ENCODE measurements around the gene DDHD1. TPM values are rescaled to one million over a fixed set of nuclear protein-coding genes. Genes with fewer than 3 reads are reported as not detected.
"Not testable (repeated sequence)": the region's sequence is repeated elsewhere in the genome, so short reads cannot be mapped to it uniquely, and the experiment has no call there.

Gene DDHD1
- total RNA-seq, 1 donor, result 89.9 TPM

GRCh38 chr14:53103636-53104340 is 49.3 kb downstream of the DDHD1 start:
- no peaks in the 10 kb centered on the region for H3K9me3 ChIP-seq (ENCODE audit: low read depth, low read length)
- H3K27me3 ChIP-seq (ENCODE audit: insufficient read depth, low read length), result no peaks in the 10 kb centered on the region
- H3K4me3 ChIP-seq (ENCODE audit: low read length), result no peak overlapping the region
- H3K4me1 ChIP-seq (ENCODE audit: insufficient read depth, low read length), result peaks cover 17% of the 10 kb centered on the region

GRCh38 chr14:53093206-53093605 is 59.9 kb downstream of the DDHD1 start:
- Histone ChIP-seq H3K4me3 (ENCODE audit: low read length) (no peak overlapping the region), H3K9me3 (ENCODE audit: low read depth, low read length) (no peaks in the 10 kb centered on the region), H3K4me1 (ENCODE audit: insufficient read depth, low read length) (no peaks in the 10 kb centered on the region)

DNA sequence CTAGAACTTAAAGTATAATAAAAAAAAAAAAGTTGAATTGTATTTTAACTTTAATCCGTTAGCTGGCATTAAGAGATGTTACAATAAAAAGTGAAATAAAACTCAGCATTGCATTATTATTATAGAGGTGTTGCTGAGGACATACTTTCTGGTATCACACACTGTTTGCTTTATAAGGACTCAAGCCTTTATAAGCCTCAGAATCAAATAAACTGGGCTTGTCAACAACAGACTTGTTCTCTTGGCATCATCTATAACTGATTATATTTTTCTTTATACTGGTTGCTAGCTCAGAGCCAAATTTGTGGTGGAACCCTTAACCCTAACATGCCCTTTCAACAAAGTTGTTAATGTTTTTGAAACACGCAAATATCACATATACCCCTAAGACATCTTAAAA is 62.3 kb downstream of the DDHD1 start:
- H3K9me3 ChIP-seq (ENCODE audit: low read depth, low read length), result no peaks in the 10 kb centered on the region
- no peak overlapping the region for H3K4me3 ChIP-seq (ENCODE audit: low read length)
- no peaks in the 10 kb centered on the region for H3K4me1 ChIP-seq (ENCODE audit: insufficient read depth, low read length)
- H3K27me3 ChIP-seq (ENCODE audit: insufficient read depth, low read length), result no peaks in the 10 kb centered on the region

More at GRCh38 chr14:53093206-53093605, 59.9 kb downstream of the DDHD1 start:
- no peaks in the 10 kb centered on the region for H3K27me3 ChIP-seq (ENCODE audit: insufficient read depth, low read length)

GRCh38 chr14:53084954-53085353 is 68.2 kb downstream of the DDHD1 start:
- not testable (repeated sequence) for H3K9me3 ChIP-seq (ENCODE audit: low read depth, low read length); H3K27me3 ChIP-seq (ENCODE audit: insufficient read depth, low read length); H3K4me1 ChIP-seq (ENCODE audit: insufficient read depth, low read length); H3K4me3 ChIP-seq (ENCODE audit: low read length)

DNA sequence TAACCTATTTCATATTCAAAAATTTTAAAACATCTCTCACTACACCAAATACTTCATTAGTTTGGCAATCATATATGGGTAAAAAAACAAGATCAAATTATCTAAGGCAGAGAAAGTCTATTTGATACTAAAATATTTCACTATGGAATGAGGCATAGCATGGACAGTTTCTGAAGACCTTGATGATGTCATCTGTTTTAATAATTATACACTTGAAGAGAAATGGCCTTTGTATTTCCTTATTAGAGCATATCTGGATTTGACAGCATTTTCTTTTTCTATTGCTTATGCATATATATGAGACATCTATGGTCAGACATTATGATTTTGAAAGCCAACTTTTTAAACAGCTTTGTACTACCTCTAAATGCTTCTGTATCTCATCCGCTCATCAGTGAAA is 88.6 kb downstream of the DDHD1 start:
- H3K9me3 ChIP-seq (ENCODE audit: low read depth, low read length), result no peaks in the 10 kb centered on the region

GRCh38 chr14:53062856-53063255 is 90.3 kb downstream of the DDHD1 start:
- Histone ChIP-seq H3K4me3 (ENCODE audit: low read length) (no peak overlapping the region), H3K4me1 (ENCODE audit: insufficient read depth, low read length) (no peaks in the 10 kb centered on the region), H3K27me3 (ENCODE audit: insufficient read depth, low read length) (no peaks in the 10 kb centered on the region), H3K9me3 (ENCODE audit: low read depth, low read length) (no peaks in the 10 kb centered on the region)

More for the DNA sequence above, 88.6 kb downstream of the DDHD1 start:
- H3K4me3 ChIP-seq (ENCODE audit: low read length), result no peak overlapping the region
- H3K4me1 ChIP-seq (ENCODE audit: insufficient read depth, low read length), result no peaks in the 10 kb centered on the region
- no peaks in the 10 kb centered on the region for H3K27me3 ChIP-seq (ENCODE audit: insufficient read depth, low read length)

DNA sequence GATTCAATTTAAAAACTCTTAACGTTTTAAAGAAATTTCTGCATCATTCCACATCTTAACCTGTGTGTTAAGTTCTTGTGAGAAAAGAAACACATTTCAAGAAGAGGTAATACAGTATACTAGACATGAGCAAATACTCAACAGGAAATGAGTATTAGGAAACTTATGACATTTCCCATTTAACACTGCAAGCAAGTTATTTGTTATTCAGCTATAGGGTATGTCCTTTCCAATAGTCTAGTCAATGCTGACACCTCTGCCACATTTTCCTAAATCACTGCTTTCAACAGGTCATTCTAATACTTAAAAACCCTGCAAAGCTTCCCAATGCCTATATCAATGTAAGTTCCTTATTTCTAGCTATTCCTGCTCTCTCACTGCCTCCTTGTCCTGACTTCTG is 93.1 kb downstream of the DDHD1 start:
- Histone ChIP-seq H3K4me1 (ENCODE audit: insufficient read depth, low read length) (no peaks in the 10 kb centered on the region), H3K27me3 (ENCODE audit: insufficient read depth, low read length) (no peaks in the 10 kb centered on the region), H3K9me3 (ENCODE audit: low read depth, low read length) (no peaks in the 10 kb centered on the region)

DNA sequence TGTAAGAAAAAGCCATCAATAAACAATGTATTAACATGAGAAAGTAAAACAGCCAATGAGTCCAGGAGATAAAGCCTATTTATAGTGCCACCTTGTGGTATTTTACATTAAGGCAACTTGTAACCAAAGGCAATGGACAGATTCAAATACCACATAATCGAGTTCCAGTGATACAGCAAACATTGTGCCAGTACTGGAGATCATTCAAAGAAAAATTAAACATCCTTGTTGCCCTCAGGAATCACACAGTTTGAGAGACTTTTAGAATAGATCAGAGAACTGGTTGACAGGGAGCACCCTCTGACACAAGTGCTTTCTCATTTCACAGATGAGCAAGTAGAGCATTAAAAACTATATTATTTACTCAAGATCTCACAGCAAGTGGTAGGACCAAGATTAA is 98.1 kb downstream of the DDHD1 start:
- Histone ChIP-seq H3K4me1 (ENCODE audit: insufficient read depth, low read length) (no peaks in the 10 kb centered on the region), H3K27me3 (ENCODE audit: insufficient read depth, low read length) (no peaks in the 10 kb centered on the region), H3K9me3 (ENCODE audit: low read depth, low read length) (no peaks in the 10 kb centered on the region), H3K4me3 (ENCODE audit: low read length) (no peak overlapping the region)

More for the DNA sequence above, 93.1 kb downstream of the DDHD1 start:
- H3K4me3 ChIP-seq (ENCODE audit: low read length), result no peak overlapping the region

DNA sequence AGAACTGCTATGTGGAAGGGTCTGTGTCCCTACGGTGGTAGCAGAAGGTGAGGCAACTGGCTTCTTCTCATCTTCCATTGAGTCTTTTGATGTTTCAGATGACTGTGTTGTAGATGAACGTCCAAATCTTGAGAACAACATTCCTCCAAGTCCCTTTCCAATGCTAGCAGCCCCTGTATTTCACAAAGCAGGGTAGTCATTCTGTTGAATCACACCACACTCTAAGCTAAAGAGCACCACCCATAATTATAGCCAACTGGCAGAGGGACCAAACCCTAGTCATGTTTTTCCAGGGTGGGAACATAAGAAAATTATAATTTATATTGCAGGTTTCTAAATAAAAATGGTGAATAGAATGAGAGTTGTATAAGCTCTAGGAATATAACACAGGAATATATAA is 98.7 kb downstream of the DDHD1 start:
- Histone ChIP-seq H3K4me1 (ENCODE audit: insufficient read depth, low read length) (no peaks in the 10 kb centered on the region), H3K4me3 (ENCODE audit: low read length) (no peak overlapping the region), H3K27me3 (ENCODE audit: insufficient read depth, low read length) (no peaks in the 10 kb centered on the region), H3K9me3 (ENCODE audit: low read depth, low read length) (no peaks in the 10 kb centered on the region)

DNA sequence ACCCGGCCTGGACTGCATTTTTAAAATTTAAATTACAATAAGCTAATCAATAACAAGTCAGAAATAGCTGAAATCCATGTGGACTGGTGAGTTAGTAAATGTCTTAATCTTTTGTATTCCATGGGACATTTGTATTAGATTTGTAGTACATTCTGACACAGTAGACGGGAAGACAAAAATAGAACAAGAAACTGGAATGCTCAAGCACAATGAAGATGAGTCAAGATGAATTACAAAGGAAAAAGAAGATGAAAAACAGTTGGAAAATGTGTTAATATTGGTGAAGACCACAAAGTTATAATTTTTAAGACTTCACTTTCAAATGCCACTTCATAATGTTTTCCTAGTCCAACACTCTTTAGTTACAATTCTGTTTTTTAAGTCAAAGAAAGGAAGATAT is 104.5 kb downstream of the DDHD1 start:
- Histone ChIP-seq H3K4me1 (ENCODE audit: insufficient read depth, low read length) (no peaks in the 10 kb centered on the region), H3K9me3 (ENCODE audit: low read depth, low read length) (no peaks in the 10 kb centered on the region), H3K27me3 (ENCODE audit: insufficient read depth, low read length) (no peaks in the 10 kb centered on the region), H3K4me3 (ENCODE audit: low read length) (no peak overlapping the region)

DNA sequence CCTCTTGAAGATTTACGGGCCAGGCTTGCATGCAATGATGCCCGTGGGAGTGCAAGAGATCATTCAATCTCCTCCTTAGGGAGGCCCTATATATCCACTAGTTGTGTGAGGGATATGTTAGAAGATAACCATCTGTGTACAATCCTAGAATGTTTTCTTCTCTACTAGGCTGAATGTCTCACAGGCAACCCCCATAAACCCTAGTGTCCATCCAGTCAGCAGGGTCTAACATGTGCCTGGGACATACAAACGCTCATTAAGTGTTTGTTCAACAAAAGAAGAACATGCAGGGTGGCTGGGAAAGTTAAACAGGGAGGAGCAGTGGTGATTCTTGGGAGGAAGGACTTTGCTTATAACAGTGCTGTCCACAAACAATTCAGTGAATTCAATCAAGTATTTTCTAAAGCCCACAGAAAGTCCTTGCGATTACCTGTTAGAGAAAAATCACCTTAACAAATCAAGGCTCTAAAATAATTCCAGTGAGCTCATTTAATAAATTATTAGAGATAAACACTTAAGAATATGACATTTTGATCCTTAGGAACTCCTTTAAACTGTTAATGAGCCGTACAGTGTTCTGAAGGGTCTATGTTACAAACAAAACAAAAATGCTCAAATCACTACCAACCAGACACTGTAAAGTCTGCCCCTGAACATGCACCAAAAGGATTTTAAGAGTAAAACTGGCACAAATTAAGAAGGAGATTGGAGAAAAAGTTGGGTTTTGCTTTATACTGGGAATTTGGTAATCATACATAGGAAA is 105.6 kb downstream of the DDHD1 start:
- Histone ChIP-seq H3K4me1 (ENCODE audit: insufficient read depth, low read length) (no peaks in the 10 kb centered on the region), H3K4me3 (ENCODE audit: low read length) (no peak overlapping the region), H3K27me3 (ENCODE audit: insufficient read depth, low read length) (no peaks in the 10 kb centered on the region), H3K9me3 (ENCODE audit: low read depth, low read length) (no peaks in the 10 kb centered on the region)

DNA sequence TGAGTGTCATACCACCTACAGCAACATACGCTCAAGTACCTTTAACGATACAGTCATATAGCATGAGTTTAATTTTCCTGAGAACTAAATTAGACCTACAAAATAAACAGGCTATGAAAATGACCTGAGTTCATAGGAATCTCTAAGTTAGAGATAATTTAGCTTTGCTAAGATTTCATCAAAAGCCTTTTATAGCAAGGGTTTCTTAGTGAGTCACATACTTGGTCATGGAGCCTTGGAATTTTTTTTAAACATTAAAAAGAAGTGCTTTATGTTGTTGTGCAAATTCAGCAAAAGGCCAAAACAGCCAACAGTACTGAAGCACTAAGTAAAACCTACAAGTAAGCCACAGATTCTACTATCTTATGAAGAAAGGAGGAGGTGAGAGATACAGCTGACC is 108.6 kb downstream of the DDHD1 start:
- Histone ChIP-seq H3K4me1 (ENCODE audit: insufficient read depth, low read length) (no peaks in the 10 kb centered on the region), H3K4me3 (ENCODE audit: low read length) (no peak overlapping the region), H3K9me3 (ENCODE audit: low read depth, low read length) (no peaks in the 10 kb centered on the region), H3K27me3 (ENCODE audit: insufficient read depth, low read length) (no peaks in the 10 kb centered on the region)

- no peaks in the 10 kb centered on the region for H3K27me3 ChIP-seq (ENCODE audit: insufficient read depth, low read length)
- no peak overlapping the region for H3K4me3 ChIP-seq (ENCODE audit: low read length)
- no peaks in the 10 kb centered on the region for H3K4me1 ChIP-seq (ENCODE audit: insufficient read depth, low read length)
- H3K9me3 ChIP-seq (ENCODE audit: low read depth, low read length), result no peaks in the 10 kb centered on the region
Observed at GRCh38 chr14:53043027-53043581, 110.0 kb downstream of the DDHD1 start.

DNA sequence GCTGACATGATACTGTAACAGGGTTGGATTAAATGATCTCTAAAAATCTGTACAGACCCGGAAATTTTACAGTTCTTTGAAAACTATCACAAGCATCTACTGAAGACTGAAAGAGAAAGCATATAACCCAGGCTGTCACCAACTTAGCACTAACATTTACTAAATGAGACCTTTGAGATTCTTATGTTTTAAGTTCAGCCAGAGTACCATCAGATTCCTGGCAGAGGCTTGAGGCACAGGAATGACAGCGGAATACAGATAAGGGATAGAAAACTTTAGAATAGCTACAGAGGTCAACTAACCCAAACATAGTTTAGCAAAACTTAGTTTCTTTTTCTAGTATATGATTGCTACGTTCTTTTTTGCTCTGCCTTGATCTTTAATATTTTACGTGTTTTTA is 110.6 kb downstream of the DDHD1 start:
- H3K4me3 ChIP-seq (ENCODE audit: low read length), result no peak overlapping the region
- no peaks in the 10 kb centered on the region for H3K9me3 ChIP-seq (ENCODE audit: low read depth, low read length)
- H3K27me3 ChIP-seq (ENCODE audit: insufficient read depth, low read length), result no peaks in the 10 kb centered on the region
- H3K4me1 ChIP-seq (ENCODE audit: insufficient read depth, low read length), result no peaks in the 10 kb centered on the region

- no peaks in the 10 kb centered on the region for H3K4me1 ChIP-seq (ENCODE audit: insufficient read depth, low read length)
- no peaks in the 10 kb centered on the region for H3K27me3 ChIP-seq (ENCODE audit: insufficient read depth, low read length)
- H3K9me3 ChIP-seq (ENCODE audit: low read depth, low read length), result no peaks in the 10 kb centered on the region
- H3K4me3 ChIP-seq (ENCODE audit: low read length), result no peak overlapping the region
Observed at GRCh38 chr14:53041067-53041466, 112.1 kb downstream of the DDHD1 start.

Measured in mononuclear cell (primary cell).